Left forelimb (tissue), 1 donor: Measurements from ENCODE around the gene SNX17.

Experiments
- DNase-seq: peaks from one replicate; pipeline ENCODE4 v3.0.0-alpha.2; 2018; ENCODE audit warnings: low spot score

The SNX17 gene

DNA sequence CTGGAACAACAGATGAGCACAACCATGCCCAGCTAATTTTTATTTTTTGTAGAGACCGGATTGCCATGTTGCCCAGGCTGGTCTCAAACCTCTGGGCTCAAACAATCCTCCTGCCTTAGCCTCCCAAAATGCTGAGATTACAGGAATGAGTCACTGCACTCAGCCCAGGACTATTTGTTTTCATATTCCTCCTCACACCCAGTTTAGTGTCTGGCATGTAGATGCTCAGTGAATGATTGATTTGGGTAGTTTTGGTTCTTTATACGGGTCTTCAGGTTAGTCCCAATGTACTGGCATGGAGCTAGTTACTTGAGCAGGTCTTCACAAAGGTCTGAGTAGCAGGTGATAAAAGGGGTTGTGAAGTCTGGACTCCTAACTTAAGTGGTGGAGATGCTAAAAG is 6.5 kb upstream of the SNX17 start:
- DNase-seq, result no peak

DNA sequence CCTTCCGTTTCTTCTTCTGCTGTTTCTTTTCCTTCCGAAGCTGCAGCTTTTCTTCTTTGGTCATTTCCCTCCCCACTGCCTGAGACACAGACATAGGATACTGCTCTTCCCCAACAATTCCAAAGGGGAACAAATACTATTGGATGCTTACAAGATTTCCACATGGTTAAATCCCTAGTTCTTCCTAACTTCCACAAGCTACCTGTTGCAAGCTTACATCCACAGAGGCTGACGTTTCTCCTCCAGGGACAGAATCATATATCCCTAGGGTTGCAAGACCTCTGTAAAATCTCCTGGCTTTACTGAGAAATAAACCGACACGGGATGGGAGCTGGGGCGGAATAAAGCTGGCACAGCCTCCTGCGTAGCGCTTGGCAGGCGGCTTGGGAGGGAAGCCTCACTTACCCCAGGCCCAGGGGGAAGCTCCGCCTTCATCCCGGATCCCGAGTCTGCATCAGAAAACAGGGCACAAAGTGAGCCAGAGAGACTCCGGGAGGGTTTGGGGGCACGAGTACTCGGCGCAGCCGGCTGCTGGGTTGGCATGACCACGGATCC is 868 bp upstream of the SNX17 start:
- DNase-seq, result no peak

DNA sequence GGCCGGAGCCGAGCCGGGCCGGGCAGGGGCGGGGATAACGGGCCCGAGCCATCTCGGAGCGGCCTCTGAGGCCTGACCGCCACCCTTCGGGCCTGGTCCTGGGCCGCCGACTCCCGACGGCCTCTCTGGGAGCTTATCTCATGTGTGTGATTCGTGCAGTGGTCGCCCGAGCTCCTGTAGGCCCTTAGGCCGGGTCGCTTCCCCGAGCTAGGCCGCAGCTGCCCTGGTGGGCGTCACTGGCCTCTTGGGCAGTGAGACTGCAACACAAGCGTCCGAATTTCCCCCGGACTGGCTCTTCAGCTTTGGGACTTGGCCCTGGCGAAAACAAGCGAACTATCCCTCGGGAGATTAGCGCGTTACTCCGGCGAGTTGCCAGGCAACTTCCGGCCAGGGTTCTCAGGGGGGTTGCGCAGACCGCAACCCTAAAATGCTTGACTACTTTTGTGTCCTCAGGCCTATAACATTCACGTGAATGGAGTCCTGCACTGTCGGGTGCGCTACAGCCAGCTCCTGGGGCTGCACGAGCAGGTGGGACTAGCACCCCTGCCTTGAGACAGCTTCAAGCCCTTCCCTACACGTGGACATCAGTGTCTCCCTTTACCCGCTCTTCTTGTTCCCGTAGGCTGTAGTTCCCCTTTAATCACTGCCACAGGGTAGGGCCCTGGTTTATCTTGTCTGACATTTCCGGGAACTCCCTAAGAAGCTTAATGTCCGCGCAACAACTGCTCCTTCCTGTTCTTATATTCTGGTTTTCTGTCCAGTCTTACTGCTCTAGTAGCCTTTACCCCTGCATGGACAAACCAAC is 602 bp downstream of the SNX17 start:
- DNase-seq, result no peak

- DNase-seq, result no peak
These were observed 2.5 kb downstream of the SNX17 start for GRCh38 chr2:27372937-27373336.

DNA sequence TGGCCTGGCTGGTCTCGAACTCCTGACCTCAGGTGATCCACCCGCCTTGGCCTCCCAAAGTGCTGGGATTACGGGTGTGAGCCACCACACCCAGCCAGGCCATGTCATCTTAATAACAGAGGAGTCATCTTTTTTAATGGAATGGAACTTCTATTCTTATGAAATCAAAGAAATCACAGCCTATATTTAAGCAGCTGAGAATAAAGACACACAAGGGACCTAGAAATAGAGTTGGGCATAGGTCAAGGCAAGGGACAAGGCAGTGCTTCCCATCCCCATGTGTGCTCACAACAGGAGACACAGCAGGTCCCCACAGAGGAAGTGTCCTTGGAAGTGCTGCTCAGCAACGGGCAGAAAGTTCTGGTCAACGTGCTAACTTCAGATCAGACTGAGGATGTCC is 3.2 kb downstream of the SNX17 start:
- no peak for DNase-seq

- DNase-seq, result no peak
These were observed 5.2 kb downstream of the SNX17 start for GRCh38 chr2:27375513-27376099.

DNA sequence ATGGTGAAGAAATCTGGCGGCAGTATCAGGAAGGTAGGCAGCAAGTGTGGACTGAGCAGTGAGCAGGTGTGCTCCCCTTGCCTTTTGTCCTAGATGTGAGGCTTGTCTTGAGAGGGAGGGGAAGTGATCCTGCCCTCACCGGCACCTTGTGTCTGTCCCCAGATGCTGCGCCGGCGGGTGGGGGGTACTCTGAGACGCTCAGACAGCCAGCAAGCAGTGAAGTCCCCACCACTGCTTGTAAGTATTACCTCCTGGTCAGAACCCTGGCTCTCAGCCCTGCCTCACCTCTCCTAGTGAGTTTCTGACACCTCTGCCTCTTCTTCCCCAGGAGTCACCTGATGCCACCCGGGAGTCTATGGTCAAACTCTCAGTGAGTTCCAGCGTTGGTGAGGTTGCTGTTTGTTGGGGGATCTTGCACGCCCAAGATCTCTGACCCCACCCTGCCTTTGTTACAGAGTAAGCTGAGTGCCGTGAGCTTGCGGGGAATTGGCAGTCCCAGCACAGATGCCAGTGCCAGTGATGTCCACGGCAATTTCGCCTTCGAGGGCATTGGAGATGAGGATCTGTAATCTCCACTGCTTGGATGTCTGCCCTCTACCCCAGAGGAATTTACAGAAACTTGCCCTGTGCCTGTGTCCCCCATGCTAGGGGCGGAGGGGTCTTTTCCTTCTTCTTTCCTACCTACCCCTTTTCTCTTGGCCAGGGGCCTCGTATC is 5.9 kb downstream of the SNX17 start:
- no peak for DNase-seq

DNA sequence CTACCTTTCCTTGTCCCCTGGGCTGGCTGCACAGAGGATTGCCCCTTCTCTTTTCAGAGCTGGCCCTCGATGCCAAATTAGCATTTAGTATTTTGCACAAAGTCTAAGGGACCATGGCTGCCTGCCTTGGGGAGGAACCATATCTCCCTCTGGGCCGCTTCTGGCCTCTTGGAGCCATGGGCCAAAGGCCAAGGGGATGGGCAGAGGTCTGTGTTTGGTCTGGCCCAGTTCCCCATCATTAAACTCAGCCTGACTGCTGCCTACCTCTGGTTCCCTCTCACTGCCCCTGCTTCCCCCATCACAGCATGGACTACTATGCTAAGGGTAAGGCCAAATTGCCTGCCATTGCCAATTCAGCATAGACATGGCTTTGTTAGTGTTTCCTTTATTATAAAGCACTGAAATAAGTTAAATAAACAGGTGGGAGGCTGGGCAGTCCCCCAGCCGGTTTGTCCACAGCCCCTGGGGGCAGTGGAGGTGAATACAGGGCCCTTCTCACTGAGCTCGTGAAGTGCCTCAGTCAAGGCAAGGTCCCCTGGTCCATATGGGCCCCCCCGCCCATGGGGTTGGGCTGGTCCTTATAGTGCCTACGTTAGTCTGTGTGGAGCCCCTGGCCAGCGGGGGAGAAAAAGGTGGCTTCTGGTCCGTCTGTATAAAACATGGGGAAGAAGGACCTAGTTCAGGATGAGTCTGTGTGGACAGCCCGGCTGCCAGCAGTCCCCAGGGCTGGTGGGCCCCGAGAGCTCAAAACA is 6.6 kb downstream of the SNX17 start:
- no peak for DNase-seq

DNA sequence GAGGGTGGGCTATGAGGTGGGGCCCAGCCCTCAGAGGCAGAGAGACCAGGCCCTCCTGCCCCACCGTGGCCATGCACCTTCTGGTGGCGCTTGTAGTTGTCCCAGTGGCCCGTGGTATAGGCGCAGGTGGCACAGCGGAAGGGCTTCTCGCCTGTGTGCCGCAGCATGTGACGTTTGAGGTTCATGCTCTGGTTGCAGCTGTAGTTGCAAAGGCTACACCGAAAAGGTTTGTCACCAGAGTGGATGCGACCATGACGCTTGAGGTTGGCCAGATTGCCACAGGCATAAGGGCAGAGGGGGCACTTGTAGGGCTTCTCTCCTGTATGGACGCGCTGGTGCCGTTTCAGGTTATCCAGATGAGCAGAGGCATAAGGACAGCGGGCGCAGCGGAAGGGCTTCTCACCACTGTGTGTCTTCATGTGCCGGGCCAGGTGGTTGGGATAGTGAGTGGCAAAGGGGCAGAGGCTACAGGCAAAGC is 7.2 kb downstream of the SNX17 start:
- no peak for DNase-seq

GRCh38 chr2:27378096-27378808 is 7.8 kb downstream of the SNX17 start:
- no peak for DNase-seq

GRCh38 chr2:27378809-27379290 is 8.4 kb downstream of the SNX17 start:
- DNase-seq, result no peak

DNA sequence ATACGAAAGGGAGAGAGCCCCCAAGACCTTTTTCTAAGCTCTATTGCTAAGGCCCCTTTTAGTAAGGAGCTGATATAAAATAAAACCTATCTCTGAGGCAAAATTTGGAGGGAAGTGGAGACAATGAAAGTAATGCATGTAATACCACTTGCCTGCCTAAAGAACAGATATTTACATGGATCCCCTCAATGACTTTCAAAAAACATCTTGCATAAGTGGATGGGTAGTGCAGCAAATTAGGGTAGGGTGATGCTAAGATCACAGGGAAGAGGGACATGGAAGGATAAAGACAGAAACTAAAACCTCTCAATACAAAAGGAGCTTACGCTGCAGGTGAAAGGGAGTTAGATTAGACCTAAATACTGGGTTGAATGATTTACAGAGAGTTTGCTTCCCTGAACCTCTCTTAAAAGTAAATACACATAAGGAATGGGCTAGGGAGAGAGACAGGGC is 9.0 kb downstream of the SNX17 start:
- DNase-seq, result no peak

- no peak for DNase-seq
These were observed 9.6 kb downstream of the SNX17 start for GRCh38 chr2:27379836-27380625.

- DNase-seq, result peak; percentile 98
These were observed 10.5 kb downstream of the SNX17 start, which contains the start of gene ZNF513 for GRCh38 chr2:27380626-27381545. Gene ZNF513 (minus strand): TSS chr2:27380734. CDS start chr2:27380526, 208 bp downstream.

- DNase-seq, result peak; percentile 47
These were observed 11.3 kb downstream of the SNX17 start for GRCh38 chr2:27381577-27382181.

DNA sequence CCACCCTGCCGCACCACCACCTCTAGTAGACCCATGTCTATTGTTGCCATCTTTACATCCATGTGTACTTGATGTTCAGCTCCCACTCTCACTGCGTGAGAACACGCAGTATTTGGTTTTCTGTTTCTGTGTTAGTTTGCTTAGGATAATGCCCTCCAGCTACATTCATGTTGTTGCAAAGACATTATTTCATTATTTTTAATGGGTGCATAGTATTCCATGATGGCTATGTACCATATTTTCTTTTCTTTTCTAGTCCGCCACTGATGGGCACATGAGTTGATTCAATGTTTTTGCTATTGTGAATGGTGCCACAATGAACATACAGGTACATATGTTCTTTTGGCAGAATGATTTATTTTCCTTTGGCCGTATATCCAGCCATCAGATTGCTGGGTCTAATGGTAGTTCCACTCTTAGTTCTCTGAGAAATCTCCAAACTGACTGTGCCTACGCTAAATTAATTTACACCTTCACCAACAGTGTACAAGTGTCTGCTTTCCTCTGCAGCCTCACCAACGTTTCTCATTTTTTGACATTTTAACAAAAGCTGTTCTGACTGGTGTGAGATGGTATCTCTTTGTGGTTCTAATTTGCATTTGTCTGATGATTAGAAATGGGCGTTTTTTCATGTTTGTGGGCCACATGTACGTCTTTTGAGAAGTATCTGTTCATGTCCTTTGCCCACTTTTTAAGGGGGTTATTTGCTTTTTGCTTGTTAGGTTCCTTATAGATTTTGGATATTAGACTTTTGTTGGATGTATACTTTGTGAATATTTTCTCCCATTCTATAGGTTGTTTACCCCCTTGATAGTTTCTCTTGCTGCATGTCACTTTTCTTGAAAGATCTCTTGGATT is 20.6 kb downstream of the SNX17 start:
- no peak for DNase-seq

GRCh38 chr2:27393225-27393624 is 22.8 kb downstream of the SNX17 start:
- DNase-seq, result no peak

DNA sequence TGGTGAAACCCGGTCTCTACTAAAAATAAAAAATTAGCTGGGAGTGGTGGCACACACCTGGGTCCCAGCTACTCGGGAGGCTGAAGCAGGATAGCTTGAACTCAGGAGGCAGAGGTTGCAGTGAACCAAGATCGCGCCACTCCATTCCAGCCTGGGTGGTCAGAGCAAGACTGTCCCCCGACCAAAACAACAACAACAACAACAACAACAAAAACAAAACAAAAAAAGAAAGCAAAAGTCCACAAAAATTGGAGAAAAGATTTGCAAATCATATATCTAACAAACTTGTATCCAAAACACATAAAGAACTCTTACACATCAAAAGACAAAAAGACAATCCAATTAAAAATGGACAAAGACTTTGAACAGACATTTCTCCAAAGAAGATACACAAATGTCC is 28.5 kb downstream of the SNX17 start:
- no peak for DNase-seq
